Adrenal gland (tissue), 5 donors: ENCODE data around the gene PPL.

Experiments
- POLR2A ChIP-seq, 2 donors: fragments of 450-650 bp; IDR thresholded peaks; one replicate each; pipeline ENCODE4 v1.6.1; 2017; ENCODE audit warnings: antibody characterized with exemption in 2 of 2, mild to moderate bottlenecking in 2 of 2, moderate library complexity in 1 of 2
- TF ChIP-seq, protein P1 (sequence below), 6 experiments: fragments of 450-650 bp in 4 of 6; fragments of 200-600 bp in 2 of 6; sonication (generic) in 1 of 6; IDR thresholded peaks; 1 replicate in 5 of 6; 2 replicates in 1 of 6; pipeline versions ENCODE4 v1.5.1 to v1.8.0; 2016 to 2021; ENCODE audit warnings: antibody characterized with exemption in 6 of 6, mild to moderate bottlenecking in 2 of 6, moderate library complexity in 1 of 6
- donor health status: DM: no; HTN: no; CAD: no.

GRCh38 chr16:4852221-4852872 lies 84.6 kb downstream of the PPL start:
- TF ChIP-seq, protein P1, sequence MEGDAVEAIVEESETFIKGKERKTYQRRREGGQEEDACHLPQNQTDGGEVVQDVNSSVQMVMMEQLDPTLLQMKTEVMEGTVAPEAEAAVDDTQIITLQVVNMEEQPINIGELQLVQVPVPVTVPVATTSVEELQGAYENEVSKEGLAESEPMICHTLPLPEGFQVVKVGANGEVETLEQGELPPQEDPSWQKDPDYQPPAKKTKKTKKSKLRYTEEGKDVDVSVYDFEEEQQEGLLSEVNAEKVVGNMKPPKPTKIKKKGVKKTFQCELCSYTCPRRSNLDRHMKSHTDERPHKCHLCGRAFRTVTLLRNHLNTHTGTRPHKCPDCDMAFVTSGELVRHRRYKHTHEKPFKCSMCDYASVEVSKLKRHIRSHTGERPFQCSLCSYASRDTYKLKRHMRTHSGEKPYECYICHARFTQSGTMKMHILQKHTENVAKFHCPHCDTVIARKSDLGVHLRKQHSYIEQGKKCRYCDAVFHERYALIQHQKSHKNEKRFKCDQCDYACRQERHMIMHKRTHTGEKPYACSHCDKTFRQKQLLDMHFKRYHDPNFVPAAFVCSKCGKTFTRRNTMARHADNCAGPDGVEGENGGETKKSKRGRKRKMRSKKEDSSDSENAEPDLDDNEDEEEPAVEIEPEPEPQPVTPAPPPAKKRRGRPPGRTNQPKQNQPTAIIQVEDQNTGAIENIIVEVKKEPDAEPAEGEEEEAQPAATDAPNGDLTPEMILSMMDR (IDR thresholded peaks at IDR 0.05), result no peak
- no peak for TF ChIP-seq POLR2A (IDR thresholded peaks at IDR 0.05)
